Neural crest cell (in vitro differentiated cells): ENCODE measurements around the gene TBC1D9B. TPM values are rescaled to one million over a fixed set of nuclear protein-coding genes. Genes with fewer than 3 reads are reported as not detected.

Experiments
- DNase-seq: peaks from one replicate; pipeline ENCODE4 v3.0.0; 2021; ENCODE audit warnings: low read depth, mixed read lengths, low spot score
- H3K27ac Mint-ChIP-seq: one replicate; pipeline ENCODE4 v1.8.0; 2021; ENCODE audit warnings: mild to moderate bottlenecking, mixed read lengths; ENCODE audit not compliant: unreplicated experiment
- H3K27me3 Mint-ChIP-seq: 2 replicates; pipeline ENCODE4 v1.8.0; 2021; ENCODE audit warnings: low read depth, mild to moderate bottlenecking, mixed read lengths
- H3K36me3 Mint-ChIP-seq: 2 replicates; pipeline ENCODE4 v1.8.0; 2021; ENCODE audit warnings: low read depth, mild to moderate bottlenecking, mixed read lengths
- H3K4me1 Mint-ChIP-seq: 2 replicates; pipeline ENCODE4 v1.8.0; 2021; ENCODE audit warnings: mixed read lengths
- H3K4me3 Mint-ChIP-seq: one replicate; pipeline ENCODE4 v1.8.0; 2021; ENCODE audit warnings: mild to moderate bottlenecking, mixed read lengths
- H3K9me3 Mint-ChIP-seq: 2 replicates; pipeline ENCODE4 v1.8.0; 2021; ENCODE audit warnings: mixed read lengths
- CTCF ChIP-seq: fragments of 200-600 bp; sonication (generic); conservative IDR thresholded peaks from 2 replicates; pipeline ENCODE4 v1.5.0; 2021; ENCODE audit warnings: antibody characterized with exemption, mild to moderate bottlenecking
- total RNA-seq: library from RNA; stranded (reverse); gene quantifications from 2 replicates; pipeline ENCODE4 v1.2.1, GENCODE V29; 2021

Gene TBC1D9B
- total RNA-seq, 1 donor from 2014 or later = 107 TPM

DNA sequence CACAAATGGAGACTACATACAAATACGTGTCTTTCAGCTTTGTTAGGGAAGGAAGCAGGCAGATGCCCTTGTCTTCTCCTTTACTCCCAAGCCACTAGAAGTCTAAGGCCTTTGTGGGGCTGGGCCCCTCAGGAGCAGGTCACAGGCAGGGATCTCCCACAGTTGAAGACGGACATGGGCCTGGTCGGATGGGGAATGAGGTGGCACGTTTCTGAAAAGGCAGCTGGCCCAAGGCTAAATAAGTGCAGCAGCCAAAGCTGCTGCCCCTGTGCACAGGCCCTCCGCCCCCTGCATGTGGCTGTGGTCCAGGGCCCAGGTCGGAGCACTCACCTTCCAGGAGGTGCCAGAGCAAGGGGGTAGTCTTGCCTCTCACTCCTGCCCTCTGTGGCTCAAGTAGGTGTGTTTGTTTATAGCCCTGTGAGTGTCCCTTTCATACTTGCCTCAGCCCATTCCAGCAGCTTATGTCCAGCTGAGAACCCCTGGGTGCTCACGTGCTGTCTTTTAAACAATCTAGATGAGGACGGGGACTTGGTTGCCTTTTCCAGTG is 85.2 kb downstream of the TBC1D9B start:
- peak overlapping the region; percentile 98 for H3K4me3 Mint-ChIP-seq
- TF ChIP-seq CTCF = no peak
- peaks cover 10% of the 10 kb centered on the region for H3K27me3 Mint-ChIP-seq
- H3K4me1 Mint-ChIP-seq = peaks cover 39% of the 10 kb centered on the region
- H3K9me3 Mint-ChIP-seq = no peaks in the 10 kb centered on the region
- H3K27ac Mint-ChIP-seq = no peak overlapping the region
- peaks cover 8% of the 10 kb centered on the region for H3K36me3 Mint-ChIP-seq
- no peak for DNase-seq

DNA sequence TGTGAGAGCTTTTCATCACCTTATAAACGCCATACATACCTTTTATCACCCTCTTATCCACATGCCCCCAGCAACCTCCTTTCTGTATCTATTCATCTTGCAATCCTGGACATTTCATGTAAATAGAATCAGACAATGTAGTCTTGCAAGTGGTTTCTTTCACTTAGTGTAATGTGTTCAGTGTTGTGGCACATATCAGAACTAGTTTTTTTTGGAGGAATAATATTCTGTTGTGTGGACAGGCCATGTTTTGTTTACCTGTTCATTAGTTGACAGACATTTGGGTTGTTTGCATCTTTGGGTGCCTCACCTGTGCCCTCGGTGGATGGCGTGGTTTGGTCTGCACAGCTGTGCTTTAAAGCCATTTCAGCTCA is 85.7 kb downstream of the TBC1D9B start:
- TF ChIP-seq CTCF = no peak
- peaks cover 39% of the 10 kb centered on the region for H3K4me1 Mint-ChIP-seq
- peak overlapping the region; percentile 98 for H3K4me3 Mint-ChIP-seq
- H3K36me3 Mint-ChIP-seq = peaks cover 6% of the 10 kb centered on the region
- no peak overlapping the region for H3K27ac Mint-ChIP-seq
- no peaks in the 10 kb centered on the region for H3K9me3 Mint-ChIP-seq
- H3K27me3 Mint-ChIP-seq = peaks cover 10% of the 10 kb centered on the region
- no peak for DNase-seq

DNA sequence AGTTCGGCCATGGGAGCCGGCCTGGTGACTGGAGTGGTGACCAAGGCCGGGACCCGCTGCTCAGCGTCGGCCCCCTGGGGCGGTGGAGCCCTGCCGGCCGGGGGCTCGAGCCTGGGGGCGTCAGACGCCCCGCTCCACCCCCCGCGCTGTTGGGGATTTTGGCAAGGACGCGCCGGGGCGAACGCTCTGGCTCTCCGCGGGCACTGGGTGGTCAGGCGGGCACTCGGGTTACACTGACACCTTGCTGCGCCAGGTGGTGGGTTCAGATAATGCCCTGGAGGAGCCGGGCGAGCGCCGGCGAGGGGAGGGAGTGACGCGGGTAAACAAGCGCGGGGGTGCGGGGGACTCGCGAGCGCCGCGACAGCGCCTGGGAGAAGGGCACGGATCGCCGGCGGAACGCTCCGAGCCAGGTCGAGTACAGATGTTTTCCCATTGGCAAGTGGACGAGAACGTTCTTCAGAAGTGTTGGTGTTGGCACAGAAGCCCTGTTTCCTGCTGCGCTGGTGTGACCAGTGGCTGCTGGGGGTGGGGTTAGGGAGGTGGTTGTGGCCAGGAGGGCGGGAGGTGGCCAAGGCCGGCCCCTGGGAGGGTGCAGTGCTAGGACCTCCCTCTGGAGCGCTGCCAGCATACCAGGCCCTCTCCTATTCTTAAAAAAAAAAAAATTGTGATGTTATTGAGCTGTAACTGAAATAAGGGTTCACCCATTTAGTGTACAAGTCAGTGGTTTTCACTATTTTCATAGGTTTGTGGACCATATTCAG is 86.2 kb downstream of the TBC1D9B start:
- Mint-ChIP-seq H3K36me3 (peaks cover 4% of the 10 kb centered on the region), H3K27me3 (peaks cover 10% of the 10 kb centered on the region), H3K4me3 (peak overlapping the region; percentile 98), H3K27ac (peak overlapping the region; percentile 95), H3K4me1 (peaks cover 39% of the 10 kb centered on the region), H3K9me3 (no peaks in the 10 kb centered on the region)
- DNase-seq = peak; percentile 57
- peak; percentile 3 for TF ChIP-seq CTCF

GRCh38 chr5:179820483-179821297 is 87.0 kb downstream of the TBC1D9B start, which contains the start of gene SQSTM1:
TSS of gene SQSTM1 (plus strand) at chr5:179820905. CDS start at chr5:179820937, 32 bp downstream.
- TF ChIP-seq CTCF = peak; percentile 17
- no peaks in the 10 kb centered on the region for H3K9me3 Mint-ChIP-seq
- H3K4me3 Mint-ChIP-seq = peak within 1 kb of the TSS; percentile 98
- peak; percentile 74 for DNase-seq
- peak within 1 kb of the TSS; percentile 95 for H3K27ac Mint-ChIP-seq
- H3K27me3 Mint-ChIP-seq = peaks cover 11% of the 10 kb centered on the region
- H3K4me1 Mint-ChIP-seq = peaks cover 41% of the 10 kb centered on the region
- peaks cover 5% of the 10 kb centered on the region for H3K36me3 Mint-ChIP-seq

GRCh38 chr5:179820127-179820482 is 87.6 kb downstream of the TBC1D9B start:
- Mint-ChIP-seq H3K36me3 (peaks cover 7% of the 10 kb centered on the region), H3K27me3 (peaks cover 12% of the 10 kb centered on the region), H3K4me1 (peaks cover 43% of the 10 kb centered on the region), H3K4me3 (peak overlapping the region; percentile 85), H3K9me3 (no peaks in the 10 kb centered on the region), H3K27ac (peak overlapping the region; percentile 86)
- DNase-seq = no peak
- TF ChIP-seq CTCF = no peak
